Spleen (tissue), 11 donors: Measurements from ENCODE around the gene TP73. TPM values are rescaled to one million over a fixed set of nuclear protein-coding genes. Genes with fewer than 3 reads are reported as not detected.

Source experiments
- DNase-seq: peaks from one replicate; pipeline ENCODE4 v3.0.0-alpha.2; 2020
- H3K27ac ChIP-seq, 8 donors: fragments of 200-600 bp; sonication (generic) in 7 of 8; 1 replicate in 4 of 8; 2 replicates in 4 of 8; pipeline versions ENCODE4 v1.5.0 to v1.8.0; 2016 to 2021; ENCODE audit warnings: inconsistent platforms in 4 of 8, mild to moderate bottlenecking in 4 of 8, moderate library complexity in 1 of 8
- H3K27me3 ChIP-seq, 7 donors: fragments of 200-600 bp; sonication (generic) in 6 of 7; replicated peaks in 1 of 7; 1 replicate in 4 of 7; 2 replicates in 3 of 7; pipeline versions ENCODE4 v1.5.0 to v1.8.0; 2016 to 2021; ENCODE audit warnings: inconsistent platforms in 3 of 7, mild to moderate bottlenecking in 1 of 7
- H3K36me3 ChIP-seq, 6 donors: fragments of 200-600 bp; sonication (generic) in 5 of 6; 1 replicate in 4 of 6; 2 replicates in 2 of 6; pipeline versions ENCODE4 v1.5.0 to v1.8.0; 2016 to 2021; ENCODE audit warnings: inconsistent platforms in 2 of 6
- H3K4me1 ChIP-seq, 6 donors: fragments of 200-600 bp; sonication (generic) in 5 of 6; 1 replicate in 3 of 6; 2 replicates in 3 of 6; pipeline versions ENCODE4 v1.5.0 to v1.8.0; 2016 to 2021; ENCODE audit warnings: inconsistent platforms in 3 of 6
- H3K4me3 ChIP-seq, 8 donors: fragments of 200-600 bp; sonication (generic) in 7 of 8; 1 replicate in 4 of 8; 2 replicates in 4 of 8; pipeline versions ENCODE4 v1.5.0 to v1.8.0; 2016 to 2021; ENCODE audit warnings: inconsistent platforms in 4 of 8, mild to moderate bottlenecking in 4 of 8, moderate library complexity in 2 of 8
- H3K9me3 ChIP-seq, 8 donors: fragments of 200-600 bp; sonication (generic) in 7 of 8; 1 replicate in 4 of 8; 2 replicates in 4 of 8; pipeline versions ENCODE4 v1.5.0 to v1.8.0; 2016 to 2021; ENCODE audit warnings: inconsistent platforms in 4 of 8
- CTCF ChIP-seq, 11 experiments: fragments of 200-600 bp in 7 of 11; fragments of 450-650 bp in 4 of 11; sonication (generic) in 4 of 11; IDR thresholded peaks in 8 of 11; conservative IDR thresholded peaks in 3 of 11; 1 replicate in 7 of 11; 2 replicates in 4 of 11; pipeline versions ENCODE4 v1.4.0 to v1.8.0; 2016 to 2021; ENCODE audit warnings: antibody characterized with exemption in 11 of 11, inconsistent platforms in 4 of 11, mild to moderate bottlenecking in 1 of 11
- POLR2A ChIP-seq, 3 donors: fragments of 450-650 bp; IDR thresholded peaks; one replicate each; pipeline ENCODE4 v1.5.1; 2017; ENCODE audit warnings: antibody characterized with exemption in 3 of 3, mild to moderate bottlenecking in 1 of 3
- POLR2AphosphoS5 ChIP-seq, 3 donors: sonication (generic); formaldehyde crosslinking; IDR thresholded peaks; one replicate each; pipeline ENCODE4 v1.5.1; 2017; ENCODE audit warnings: antibody characterized with exemption in 3 of 3
- WGBS, 5 donors: extraction: QIAGEN DNeasy Blood & Tissue Kit in 3 of 5; methylation state at CpG; one replicate each; pipeline versions ENCODE4 v1.1.5 to v1.1.7; 2013 to 2018; 5-methylcytosine and 5-hydroxymethylcytosine counted together
- intact Hi-C: fragments of 100-400 bp; cut with DNase I; formaldehyde crosslinking; loops from one replicate; pipeline ENCODE4 v1.15.0; 2023; ENCODE audit warnings: low total_unique reads
- polyA plus RNA-seq, 3 donors: library from polyadenylated mRNA; stranded (reverse); fragments of 200-250 nt; gene quantifications; one replicate each; pipeline ENCODE4 v1.2.1, GENCODE V29; 2013
- total RNA-seq, 7 donors: library from RNA; depleted of rRNA in 3 of 7; stranded (reverse); fragments of >200 nt in 3 of 7; fragmentation: NEBNext Ultra II Directional in 4 of 7; extraction: Animal tissue kit (Norgen Biotek cat#: 25700) in 4 of 7; gene quantifications; one replicate each; pipeline versions ENCODE4 v1.1.0 to v1.2.1, GENCODE V29; 2016 to 2021
- donor health status: healthy with polysubstance abuse.
- donor health status: DM: no; HTN: no; CAD: no; lungs with moderate emphysema.
- donor health status: DM: no; HTN: no; CAD: no.
- donor health status: Bipolar disorder and iron deficiency.
- donor health status: healthy.
- donor health status: DM: no; HTN: no; CAD: no.
- donor health status: DM: yes; HTN: yes; CAD: no.

Gene TP73
- total and polyA plus RNA-seq, 10 donors = 0.11 to 4.3 (median 0.96) TPM

GRCh38 chr1:3740752-3741151, 88.4 kb downstream of the TP73 start:
- DNase-seq = peak; percentile 63
- TF ChIP-seq POLR2AphosphoS5 (IDR thresholded peaks at IDR 0.05) = no peak
- TF ChIP-seq CTCF (IDR thresholded peaks at IDR 0.05 in 8 of 11, conservative IDR thresholded peaks at IDR 0.05 in 3 of 11) = no peak
- TF ChIP-seq POLR2A (IDR thresholded peaks at IDR 0.05) = no peak
- H3K36me3 ChIP-seq = peaks cover 0 to 91% (median 50%) of the 10 kb centered on the region in 6 donors
- peaks cover 0 to 31% (median 9%) of the 10 kb centered on the region in 6 donors for H3K4me1 ChIP-seq
- H3K27me3 ChIP-seq = no peaks in the 10 kb centered on the region
- H3K27ac ChIP-seq = no peak overlapping the region
- 85 to 97% (median 93%) methylated on average over 11 to 13 of the region's 13 CpGs for WGBS, 5 donors
- H3K9me3 ChIP-seq = no peaks in the 10 kb centered on the region
- H3K4me3 ChIP-seq = no peak overlapping the region
- intact Hi-C loops = no loop called here

GRCh38 chr1:3741566-3742438, 89.5 kb downstream of the TP73 start:
- intact Hi-C loops = no loop called here
- no peak overlapping the region for H3K4me3 ChIP-seq
- no peaks in the 10 kb centered on the region for H3K9me3 ChIP-seq
- peak; percentile 70 for DNase-seq
- peaks cover 0 to 41% (median 19%) of the 10 kb centered on the region in 6 donors for H3K4me1 ChIP-seq
- TF ChIP-seq POLR2AphosphoS5 (IDR thresholded peaks at IDR 0.05) (no peak), CTCF (IDR thresholded peaks at IDR 0.05 in 8 of 11, conservative IDR thresholded peaks at IDR 0.05 in 3 of 11) (no peak), POLR2A (IDR thresholded peaks at IDR 0.05) (no peak)
- H3K27me3 ChIP-seq = no peaks in the 10 kb centered on the region
- WGBS, 5 donors = 90 to 97% (median 94%) methylated on average over 22 of the region's 22 CpGs
- no peak overlapping the region for H3K27ac ChIP-seq
- H3K36me3 ChIP-seq = peaks cover 0 to 81% (median 40%) of the 10 kb centered on the region in 6 donors

GRCh38 chr1:3742439-3743298, 90.4 kb downstream of the TP73 start:
- TF ChIP-seq CTCF (IDR thresholded peaks at IDR 0.05 in 8 of 11, conservative IDR thresholded peaks at IDR 0.05 in 3 of 11) = no peak
- TF ChIP-seq POLR2AphosphoS5 (IDR thresholded peaks at IDR 0.05) = no peak
- TF ChIP-seq POLR2A (IDR thresholded peaks at IDR 0.05) = no peak
- peak; percentile 58 for DNase-seq
- peaks cover 0 to 49% (median 27%) of the 10 kb centered on the region in 6 donors for H3K4me1 ChIP-seq
- no peaks in the 10 kb centered on the region for H3K27me3 ChIP-seq
- no peak overlapping the region for H3K4me3 ChIP-seq
- H3K27ac ChIP-seq = no peak overlapping the region
- 86 to 93% (median 90%) methylated on average over 17 to 24 of the region's 24 CpGs for WGBS, 5 donors
- H3K36me3 ChIP-seq = peaks cover 0 to 72% (median 33%) of the 10 kb centered on the region in 6 donors
- intact Hi-C loops = no loop called here
- no peaks in the 10 kb centered on the region for H3K9me3 ChIP-seq
